H1 (cell line): ENCODE measurements around the gene COL4A2. TPM values are rescaled to one million over a fixed set of nuclear protein-coding genes. Genes with fewer than 3 reads are reported as not detected.

Experiments used
- BCL11A ChIP-seq, 2 experiments: IDR thresholded peaks; one replicate each; pipeline ENCODE4 v1.6.1; 2011; ENCODE audit warnings: low read depth in 2 of 2, low read length in 2 of 2, mild to moderate bottlenecking in 2 of 2
- EGR1 ChIP-seq: IDR thresholded peaks from 2 replicates; pipeline ENCODE4 v1.6.1; 2011; ENCODE audit warnings: low read depth, low read length, borderline replicate concordance
- FOSL1 ChIP-seq: IDR thresholded peaks from 2 replicates; pipeline ENCODE4 v1.6.1; 2011; ENCODE audit warnings: mild to moderate bottlenecking, low read depth, low read length, moderate library complexity; ENCODE audit not compliant: insufficient read depth
- GTF2F1 ChIP-seq: IDR thresholded peaks from 2 replicates; pipeline ENCODE4 v1.6.1; 2012; ENCODE audit warnings: low read depth, low read length, improper control_type of control experiment, borderline replicate concordance
- JUN ChIP-seq: IDR thresholded peaks from 2 replicates; pipeline ENCODE4 v1.6.1; 2011; ENCODE audit warnings: low read depth, mild to moderate bottlenecking, improper control_type of control experiment, low read length
- MAFK ChIP-seq: IDR thresholded peaks from 2 replicates; pipeline ENCODE4 v1.6.1; 2012; ENCODE audit warnings: low read depth, mild to moderate bottlenecking, improper control_type of control experiment, low read length
- RFX5 ChIP-seq: IDR thresholded peaks from 2 replicates; pipeline ENCODE4 v1.6.1; 2011; ENCODE audit warnings: low read depth, low read length, improper control_type of control experiment, borderline replicate concordance
- SAP30 ChIP-seq: fragments of 300-600 bp; sonication (generic); IDR thresholded peaks from 2 replicates; pipeline ENCODE4 v1.7.1; 2012; ENCODE audit warnings: low read length, moderate library complexity, mild to moderate bottlenecking, inconsistent platforms; ENCODE audit not compliant: insufficient read depth, insufficient replicate concordance
- SIRT6 ChIP-seq: IDR thresholded peaks from one replicate; pipeline ENCODE4 v1.7.1; 2012; ENCODE audit warnings: low read length, inconsistent platforms
- YY1 ChIP-seq: IDR thresholded peaks from 2 replicates; pipeline ENCODE4 v1.6.1; 2011; ENCODE audit warnings: low read depth, mild to moderate bottlenecking, low read length
- polyA plus RNA-seq, 7 experiments: library from polyadenylated mRNA; depleted of rRNA in 3 of 7; stranded (reverse) in 5 of 7; unstranded in 2 of 7; fragments of >200 nt in 5 of 7; fragments of 200-250 nt in 2 of 7; gene quantifications; 1 replicate in 5 of 7; 2 replicates in 1 of 7; 4 replicates in 1 of 7; pipeline versions ENCODE4 v1.2.1 to v1.2.3, GENCODE V29; 2011 to 2013; ENCODE audit warnings: missing spikeins in 2 of 7, mixed read lengths in 2 of 7
- total RNA-seq: library from RNA; stranded (reverse); fragmentation: NEBNext Ultra II Directional; extraction: Animal tissue kit (Norgen Biotek cat#: 25700); gene quantifications from 2 replicates; pipeline ENCODE4 v1.2.1, GENCODE V29; 2021

COL4A2 gene
- total and polyA plus RNA-seq, 2 of the 8 experiments (the other 6 are each of a cell fraction or from before 2014, with no cell fraction given): 80.4 to 87.3 TPM

DNA sequence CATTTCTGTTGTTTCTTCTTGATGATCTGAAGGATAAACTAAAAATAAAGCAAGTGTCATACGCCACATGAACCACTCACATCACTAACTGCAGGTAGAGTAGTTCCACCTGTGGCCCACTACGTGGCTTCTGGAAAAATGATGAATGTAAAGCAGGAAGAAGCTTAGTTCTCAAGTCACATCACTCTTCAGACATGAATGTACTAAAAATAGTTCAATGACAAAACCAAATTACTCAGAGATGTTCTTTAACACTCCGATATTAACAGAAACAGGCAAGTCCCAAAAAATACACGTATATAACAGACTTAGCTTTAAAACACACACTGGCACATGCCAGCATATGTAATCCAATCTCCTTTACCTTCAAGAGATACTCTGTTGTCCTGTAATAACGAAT, 232.8 kb downstream of the COL4A2 start (continued):
- TF ChIP-seq YY1: no peak
- no peak for TF ChIP-seq SAP30
- TF ChIP-seq MAFK: no peak
- no peak for TF ChIP-seq BCL11A (IDR thresholded peaks at IDR 0.05; ENCODE audit: low read depth in 2 of 2, low read length in 2 of 2)
- no peak for TF ChIP-seq EGR1
- no peak for TF ChIP-seq SIRT6
- TF ChIP-seq FOSL1: no peak
- TF ChIP-seq GTF2F1: no peak
- TF ChIP-seq RFX5: no peak
- no peak for TF ChIP-seq JUN
